HG02678 (cell line): ENCODE data around the gene PRKAA2.

Source experiments
- ATAC-seq: cut with Tn5 transposase; IDR thresholded peaks from one replicate; pipeline ENCODE4 v1.9.1; 2021; ENCODE audit warnings: mild to moderate bottlenecking, moderate library complexity; ENCODE audit not compliant: unreplicated experiment

PRKAA2 gene

GRCh38 chr1:56654126-56654923 is 9.2 kb downstream of the PRKAA2 start:
- no peak for ATAC-seq

DNA sequence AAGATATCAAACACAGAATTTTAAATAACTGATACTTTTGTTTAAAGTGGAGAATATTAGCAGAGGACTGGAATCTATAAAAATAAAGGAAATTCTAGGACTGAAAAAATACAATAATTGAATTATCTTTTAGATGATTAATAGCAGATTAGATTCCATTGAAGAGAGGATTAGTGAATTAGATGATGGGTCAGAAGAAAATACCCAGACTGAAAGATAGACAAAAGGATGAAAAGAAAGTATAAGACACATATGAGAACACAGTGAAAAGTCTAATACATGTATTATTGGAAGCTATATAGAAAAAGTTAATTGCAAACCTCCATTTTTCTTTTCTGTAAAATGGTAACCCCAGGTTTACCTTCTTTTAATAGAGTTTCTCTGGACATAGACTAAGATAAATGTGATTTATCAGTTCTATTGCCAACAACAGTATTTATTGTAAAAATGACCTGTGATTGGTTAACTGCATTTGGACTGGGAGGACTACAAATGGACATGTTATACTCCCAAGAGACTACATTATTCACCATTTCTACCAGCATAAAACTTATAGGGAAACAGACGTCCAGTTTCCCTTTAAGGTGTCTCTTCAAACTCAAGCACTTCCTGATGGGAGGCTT is 11.0 kb downstream of the PRKAA2 start:
- ATAC-seq: no peak

- no peak for ATAC-seq
Measured at GRCh38 chr1:56658254-56658653, 13.1 kb downstream of the PRKAA2 start.

GRCh38 chr1:56660293-56660692 is 15.2 kb downstream of the PRKAA2 start:
- ATAC-seq: no peak

GRCh38 chr1:56663846-56664245 is 18.7 kb downstream of the PRKAA2 start:
- ATAC-seq: no peak

- ATAC-seq: no peak
Measured at GRCh38 chr1:56665384-56665783, 20.3 kb downstream of the PRKAA2 start.

DNA sequence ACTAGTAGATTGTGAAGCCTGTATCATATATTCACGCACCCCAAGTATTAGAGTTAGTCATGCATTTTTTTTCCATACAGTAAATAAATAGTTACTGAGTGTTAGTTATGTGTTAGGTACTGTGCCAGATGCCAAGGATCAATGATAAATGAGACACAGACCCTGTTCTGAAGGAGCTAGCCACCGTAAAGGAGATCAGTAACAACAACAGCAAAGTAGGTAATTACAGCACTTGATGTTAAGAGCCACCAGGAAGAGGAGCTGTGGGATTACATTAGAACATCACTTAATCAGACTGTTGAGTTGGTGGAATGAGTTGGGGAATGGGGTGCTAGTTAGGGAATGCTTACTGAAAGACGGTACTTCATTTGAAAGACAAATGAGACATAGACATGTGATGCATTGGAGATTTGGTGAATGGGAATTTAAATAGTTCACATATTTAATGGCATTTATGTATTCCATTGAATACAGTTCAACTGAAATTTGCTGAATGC is 21.0 kb downstream of the PRKAA2 start:
- no peak for ATAC-seq

DNA sequence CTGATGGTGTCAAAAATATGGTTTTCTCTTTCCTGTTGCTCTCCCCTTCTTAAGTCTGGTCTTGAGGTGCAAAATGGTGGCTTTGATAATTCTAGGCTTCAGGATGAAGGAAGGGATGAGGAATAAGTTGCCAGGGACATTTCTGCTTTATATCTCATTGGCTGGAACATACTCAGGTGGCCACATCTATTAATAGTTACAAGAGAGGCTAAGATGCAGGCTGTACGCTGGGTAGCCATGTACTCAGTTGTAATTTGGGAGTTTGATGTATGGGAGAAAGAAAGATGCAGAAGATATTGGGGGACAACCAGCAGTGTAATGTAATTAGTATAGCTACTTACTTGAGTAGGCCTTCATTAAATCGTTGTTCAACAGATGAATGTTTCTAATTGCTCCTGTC is 25.2 kb downstream of the PRKAA2 start:
- no peak for ATAC-seq

- no peak for ATAC-seq
Measured at GRCh38 chr1:56671085-56671484, 26.0 kb downstream of the PRKAA2 start.

DNA sequence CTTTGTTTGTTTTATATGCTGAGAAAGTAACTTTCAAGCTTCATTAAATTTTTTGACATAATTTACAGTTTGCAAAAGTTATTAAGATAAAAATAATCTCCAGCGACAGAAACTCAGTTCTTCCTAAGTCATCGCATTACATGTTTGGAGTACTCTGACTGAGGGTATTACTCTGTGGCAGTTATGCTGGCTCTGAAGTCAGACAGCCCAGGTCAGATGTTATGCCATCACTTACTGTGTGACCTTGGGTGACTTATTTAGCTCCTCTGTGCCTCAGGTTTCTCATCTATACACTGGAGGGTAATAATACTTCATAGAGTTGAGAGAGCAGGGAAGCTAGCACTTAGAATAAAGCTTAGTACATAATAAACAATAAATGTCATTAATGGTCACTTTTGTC is 26.4 kb downstream of the PRKAA2 start:
- no peak for ATAC-seq

GRCh38 chr1:56672579-56672978 is 27.5 kb downstream of the PRKAA2 start:
- no peak for ATAC-seq

GRCh38 chr1:56675763-56676162 is 30.6 kb downstream of the PRKAA2 start:
- ATAC-seq: no peak

DNA sequence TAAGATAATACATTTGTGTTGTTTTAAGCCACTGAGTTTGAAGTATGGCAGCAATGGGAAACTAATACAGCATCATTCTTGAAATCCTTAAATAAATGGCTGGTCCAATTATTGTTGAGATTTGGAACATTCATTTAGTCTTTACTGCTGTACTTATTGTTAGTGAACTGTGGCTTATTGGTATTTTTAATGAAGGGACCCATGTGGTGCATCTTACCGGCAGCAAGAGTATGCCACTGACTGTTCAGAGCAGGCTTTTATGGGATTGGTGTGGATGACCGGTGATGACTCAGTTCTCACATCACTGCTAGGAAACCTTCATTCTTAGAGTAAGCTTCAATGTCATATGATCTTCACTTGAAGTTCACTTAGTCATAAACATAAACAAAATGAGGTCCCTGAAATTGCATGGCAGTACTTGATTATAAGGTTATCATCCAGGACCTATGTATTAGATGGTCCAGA is 31.5 kb downstream of the PRKAA2 start:
- no peak for ATAC-seq

DNA sequence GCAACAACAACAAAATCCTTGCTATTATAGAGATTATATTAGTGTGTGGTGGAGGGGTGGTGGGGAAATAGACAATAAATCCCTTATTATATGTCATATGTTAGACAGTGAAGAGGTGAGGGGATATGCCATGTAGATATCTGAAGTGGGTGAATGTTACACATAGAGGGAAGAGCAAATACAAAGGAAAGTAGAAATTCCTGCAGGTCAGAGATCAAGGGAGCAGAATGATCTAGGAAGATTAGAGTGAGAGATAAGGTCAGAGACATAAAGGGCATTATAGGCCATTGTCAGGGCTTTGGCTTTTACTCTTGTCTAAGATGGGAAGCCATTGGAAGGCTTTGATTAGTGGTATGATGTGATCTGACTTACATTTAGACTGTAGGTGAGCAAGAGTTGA is 38.5 kb downstream of the PRKAA2 start:
- no peak for ATAC-seq

DNA sequence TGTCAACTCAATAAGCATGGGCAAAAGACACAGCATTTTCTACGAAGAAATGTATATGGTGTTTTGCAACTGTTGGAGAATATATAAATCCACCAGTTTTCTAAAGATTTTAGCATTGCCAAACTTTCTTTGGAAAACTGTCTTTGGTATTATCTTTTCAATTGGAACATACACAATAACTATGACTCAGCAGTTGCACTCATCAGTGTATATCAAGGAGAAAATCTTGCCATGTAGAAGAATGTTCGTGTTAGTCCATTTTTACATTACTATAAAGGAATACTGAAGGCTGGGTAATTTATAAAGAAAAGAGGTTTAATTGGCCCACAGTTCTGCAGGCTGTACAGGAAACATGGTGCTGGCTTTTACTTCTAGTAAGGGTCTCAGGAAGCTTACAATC is 41.1 kb downstream of the PRKAA2 start:
- no peak for ATAC-seq

DNA sequence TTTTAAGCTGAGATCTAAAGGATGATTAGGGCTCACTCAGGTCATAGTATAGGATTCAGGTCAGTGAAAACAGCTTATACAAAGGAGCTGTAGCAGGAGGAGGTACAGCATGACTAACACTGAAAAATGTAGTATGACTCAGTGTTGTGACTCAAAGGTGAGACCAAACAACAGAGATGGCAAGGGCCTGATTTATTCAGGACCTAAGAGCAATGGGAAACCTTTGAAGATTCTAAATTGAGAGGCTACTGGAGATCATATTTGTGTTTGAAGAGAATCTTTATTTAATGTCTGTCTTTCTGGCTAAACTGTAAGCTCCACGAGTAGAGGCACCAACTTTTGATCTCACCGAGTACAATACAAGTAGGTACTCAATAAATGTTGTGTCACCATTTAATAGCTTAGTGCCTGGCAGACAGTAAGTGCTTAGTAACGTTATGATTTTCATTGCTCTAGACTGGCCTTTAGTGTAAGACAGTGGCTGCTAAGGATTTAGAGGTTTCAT is 43.5 kb downstream of the PRKAA2 start:
- no peak for ATAC-seq

GRCh38 chr1:56696663-56697062 is 51.5 kb downstream of the PRKAA2 start:
- ATAC-seq: no peak

DNA sequence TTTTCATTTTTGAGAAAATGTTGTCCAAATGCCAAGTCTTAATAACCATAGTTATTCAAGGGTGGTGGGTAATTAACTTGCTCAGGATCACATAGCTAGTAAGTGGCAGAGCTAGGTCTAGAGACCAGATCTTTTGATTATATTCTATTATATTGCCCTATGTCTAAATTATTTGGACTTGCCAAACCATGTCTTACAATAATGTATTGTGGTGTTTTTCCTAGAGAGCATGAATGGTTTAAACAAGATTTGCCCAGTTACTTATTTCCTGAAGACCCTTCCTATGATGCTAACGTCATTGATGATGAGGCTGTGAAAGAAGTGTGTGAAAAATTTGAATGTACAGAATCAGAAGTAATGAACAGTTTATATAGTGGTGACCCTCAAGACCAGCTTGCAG is 58.6 kb downstream of the PRKAA2 start:
- no peak for ATAC-seq

GRCh38 chr1:56707379-56707778 is 62.3 kb downstream of the PRKAA2 start:
- ATAC-seq: no peak

DNA sequence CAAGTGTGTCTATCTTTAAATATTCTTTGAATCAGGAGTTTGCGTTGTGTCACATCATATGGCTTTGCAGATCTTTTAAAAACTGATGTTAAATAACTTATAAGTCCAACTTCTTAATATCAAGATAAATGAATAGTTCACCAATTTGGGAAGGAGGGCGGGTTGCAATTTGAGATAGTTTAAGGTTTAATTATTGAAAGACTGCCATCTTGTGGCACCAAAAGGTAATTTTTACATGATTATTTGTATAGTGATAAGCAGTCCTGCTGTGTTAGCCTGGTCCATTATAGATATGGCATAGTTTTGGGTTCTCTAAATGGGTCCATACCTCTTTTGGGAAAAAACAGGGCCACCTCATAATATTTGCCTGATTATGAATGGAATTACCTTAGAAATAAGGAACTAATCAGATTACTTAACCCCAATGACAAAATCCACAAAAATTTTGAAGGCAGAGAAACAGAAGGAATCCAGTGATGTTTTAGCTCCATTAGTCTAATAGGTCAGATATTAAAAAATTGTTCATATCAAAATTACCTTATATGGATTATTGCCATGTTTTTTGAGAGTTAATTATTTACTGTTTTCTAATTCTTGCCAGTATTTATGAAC is 64.3 kb downstream of the PRKAA2 start:
- ATAC-seq: peak; percentile 74

DNA sequence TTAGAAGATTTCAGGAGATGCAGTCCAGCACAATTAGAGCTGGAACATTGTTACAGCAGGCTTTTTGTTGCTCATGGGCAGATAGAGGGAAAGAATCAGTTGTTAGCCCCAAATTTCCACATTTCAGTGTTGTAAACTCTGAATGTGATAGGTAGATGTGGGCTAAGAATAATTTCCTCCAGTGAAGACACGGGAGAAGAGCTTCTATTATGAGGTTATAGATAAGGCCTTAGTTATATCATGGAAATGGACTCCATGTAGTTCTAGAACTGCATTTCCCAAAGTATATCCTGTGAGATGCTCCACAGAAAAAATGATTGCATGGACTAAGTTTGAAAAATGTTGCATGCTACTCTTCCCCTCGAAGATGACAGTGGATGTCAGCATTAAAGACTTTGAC is 64.9 kb downstream of the PRKAA2 start:
- ATAC-seq: no peak

DNA sequence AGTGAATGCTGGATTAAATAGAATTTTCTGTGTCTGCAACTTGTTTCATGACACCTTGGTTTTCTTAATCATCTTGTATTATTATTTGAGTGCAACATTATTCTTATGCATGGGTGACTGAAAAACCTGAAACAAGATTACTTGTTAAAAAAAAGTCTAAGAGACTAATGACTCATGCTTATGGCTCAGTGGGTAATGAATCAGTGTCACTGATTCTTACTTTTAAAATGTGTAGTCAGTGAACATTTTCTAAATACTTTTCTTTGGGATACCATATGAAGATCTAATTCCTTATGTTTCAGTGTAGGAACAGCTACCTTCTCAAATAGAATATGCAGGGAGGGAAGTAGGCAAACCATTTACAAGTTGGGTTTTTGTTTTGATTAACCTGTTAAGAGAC is 65.5 kb downstream of the PRKAA2 start:
- no peak for ATAC-seq
